Hematopoietic multipotent progenitor cell treated with erythropoietin and hydrocortisone succinate and interleukin-3 and kit ligand, for 6 days (in vitro differentiated cells): Measurements from ENCODE around the gene FGB.

ENCODE experiments used
- DNase-seq: peaks from one replicate; pipeline ENCODE4 v3.0.0-alpha.2; 2015

The FGB gene

GRCh38 chr4:154562697-154563254 lies at the start of gene FGB:
Gene FGB (plus strand): TSS chr4:154563011. CDS start chr4:154563019, 8 bp downstream.
- DNase-seq: no peak

GRCh38 chr4:154516318-154517029 lies 46.3 kb upstream of the FGB start:
- no peak for DNase-seq

GRCh38 chr4:154517591-154517990 lies 45.2 kb upstream of the FGB start:
- no peak for DNase-seq

GRCh38 chr4:154519214-154519613 lies 43.6 kb upstream of the FGB start:
- DNase-seq: no peak

GRCh38 chr4:154521607-154522006 lies 41.2 kb upstream of the FGB start:
- no peak for DNase-seq

GRCh38 chr4:154526151-154526550 lies 36.7 kb upstream of the FGB start:
- no peak for DNase-seq

- no peak for DNase-seq
Observed at GRCh38 chr4:154527308-154527707, 35.5 kb upstream of the FGB start.

- DNase-seq: no peak
Observed at GRCh38 chr4:154528869-154529268, 33.9 kb upstream of the FGB start.

- DNase-seq: no peak
Observed at GRCh38 chr4:154529728-154530519, 32.9 kb upstream of the FGB start.

GRCh38 chr4:154534296-154534695 lies 28.5 kb upstream of the FGB start:
- no peak for DNase-seq

- DNase-seq: no peak
Observed at GRCh38 chr4:154542271-154542879, 20.4 kb upstream of the FGB start.

GRCh38 chr4:154545689-154546088 lies 17.1 kb upstream of the FGB start:
- no peak for DNase-seq

GRCh38 chr4:154549894-154550790 lies 12.7 kb upstream of the FGB start, which contains the start of gene PLRG1:
Gene PLRG1 (minus strand): TSS chr4:154550400. CDS start chr4:154550308, 92 bp downstream.
- DNase-seq: peak; percentile 99

GRCh38 chr4:154551872-154552686 lies 10.7 kb upstream of the FGB start:
- peak; percentile 90 for DNase-seq

GRCh38 chr4:154559141-154559493 lies 3.7 kb upstream of the FGB start:
- no peak for DNase-seq

GRCh38 chr4:154559494-154560418 lies 3.1 kb upstream of the FGB start:
- DNase-seq: peak; percentile 75

- DNase-seq: no peak
Observed at GRCh38 chr4:154560419-154560801, 2.4 kb upstream of the FGB start.

- DNase-seq: no peak
Observed at GRCh38 chr4:154560824-154561231, 2.0 kb upstream of the FGB start.

GRCh38 chr4:154564311-154564710 lies 1.5 kb downstream of the FGB start:
- DNase-seq: no peak

- no peak for DNase-seq
Observed at GRCh38 chr4:154565704-154566103, 2.9 kb downstream of the FGB start.
